A673 (cell line): ENCODE data around the gene FUT8. TPM values are rescaled to one million over a fixed set of nuclear protein-coding genes. Genes with fewer than 3 reads are reported as not detected.

ENCODE experiments used
- BruUV-seq: library from RNA; stranded (reverse); fragments of 400-500 nt; replicated peaks from 2 replicates; lab custom pipeline; 2021; lab: Mats Ljungman, UMichigan
- CTCF ChIA-PET: fragments of 300-600 bp; sonication (Branson Sonifier 250); formaldehyde crosslinking; loops from one replicate; lab custom pipeline; 2022; ENCODE audit warnings: antibody characterized with exemption; lab: Charles Lee
- POLR2A ChIA-PET: fragments of 300-600 bp; sonication (Branson Sonifier 250); formaldehyde crosslinking; loops from one replicate; lab custom pipeline; 2022; ENCODE audit warnings: antibody characterized with exemption; ENCODE audit not compliant: low non-redundant PET; lab: Charles Lee
- DNase-seq: peaks from one replicate; pipeline ENCODE4 v3.0.0-alpha.2; 2015; ENCODE audit warnings: low spot score
- H3K27ac ChIP-seq: fragments of 200-600 bp; sonication (generic); 2 replicates; pipeline ENCODE4 v1.5.1; 2016; ENCODE audit warnings: mixed run types, low read depth, mild to moderate bottlenecking, mixed read lengths, antibody characterized with exemption, low read length; ENCODE audit not compliant: poor library complexity, severe bottlenecking
- H3K27me3 ChIP-seq: fragments of 200-600 bp; sonication (generic); replicated peaks from 2 replicates; pipeline ENCODE4 v1.6.1; 2017; ENCODE audit warnings: mixed run types, low read depth, mild to moderate bottlenecking, mixed read lengths, antibody characterized with exemption, low read length; ENCODE audit not compliant: insufficient read depth, poor library complexity
- H3K36me3 ChIP-seq: fragments of 200-600 bp; sonication (generic); 2 replicates; pipeline ENCODE4 v1.6.1; 2016; ENCODE audit warnings: mixed run types, mild to moderate bottlenecking, mixed read lengths, antibody characterized with exemption, low read length; ENCODE audit not compliant: insufficient read depth, poor library complexity, severe bottlenecking
- H3K4me1 ChIP-seq: fragments of 200-600 bp; sonication (generic); 2 replicates; pipeline ENCODE4 v1.6.1; 2017; ENCODE audit warnings: mixed run types, mild to moderate bottlenecking, mixed read lengths, antibody characterized with exemption, low read length; ENCODE audit not compliant: insufficient read depth, poor library complexity, severe bottlenecking
- H3K4me3 ChIP-seq: fragments of 200-600 bp; sonication (generic); 2 replicates; pipeline ENCODE4 v1.5.1; 2016; ENCODE audit warnings: low read depth, mixed run types, mild to moderate bottlenecking, mixed read lengths, low read length; ENCODE audit not compliant: poor library complexity, severe bottlenecking
- H3K9me3 ChIP-seq: fragments of 200-600 bp; sonication (generic); 2 replicates; pipeline ENCODE4 v1.6.1; 2016; ENCODE audit warnings: mixed run types, low read depth, mild to moderate bottlenecking, mixed read lengths, antibody characterized with exemption, low read length; ENCODE audit not compliant: poor library complexity, severe bottlenecking
- EZH2 ChIP-seq: fragments of 200-600 bp; sonication (generic); IDR thresholded peaks from 2 replicates; pipeline ENCODE4 v1.6.1; 2017; ENCODE audit warnings: borderline replicate concordance, low read depth, mild to moderate bottlenecking, mixed read lengths, antibody characterized with exemption, low read length; ENCODE audit not compliant: poor library complexity, severe bottlenecking
- intact Hi-C: fragments of 100-400 bp; cut with micrococcal nuclease; formaldehyde crosslinking; loops from one replicate; pipeline ENCODE4 v1.10.0; 2022; ENCODE audit not compliant: unreplicated experiment
- total RNA-seq: library from RNA; stranded (reverse); gene quantifications from 2 replicates; pipeline ENCODE4 v1.2.3, GENCODE V29; 2021
- TF ChIP-seq, protein P1 (sequence below): fragments of 300-800, 200-600 bp; sonication (generic); conservative IDR thresholded peaks from 2 replicates; pipeline ENCODE4 v1.5.1; 2017; ENCODE audit warnings: low read depth, mild to moderate bottlenecking, antibody characterized with exemption, low read length, moderate library complexity, mixed read lengths

The FUT8 gene
- total RNA-seq, 1 experiment from 2014 or later = 11.0 TPM

DNA sequence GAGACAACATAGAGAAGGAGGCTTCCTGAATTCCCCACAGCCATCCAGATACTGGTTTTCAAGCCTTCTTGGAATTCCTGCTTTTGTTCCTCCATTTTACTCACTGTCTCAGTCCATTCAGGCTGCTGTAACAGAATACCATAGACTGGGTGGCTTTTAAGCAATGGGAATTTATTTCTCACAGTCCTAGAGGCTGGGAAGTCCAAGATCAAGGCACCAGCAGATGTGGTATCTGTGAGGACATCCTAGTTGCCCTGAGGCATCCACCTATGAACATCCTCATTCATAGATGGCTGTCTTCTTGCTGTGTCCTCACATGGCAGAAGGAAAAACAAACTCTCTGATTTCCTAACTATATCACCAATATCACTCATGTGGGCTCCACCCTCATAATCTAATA is 374.9 kb downstream of the FUT8 start:
- intact Hi-C loops = no loop called here
- H3K36me3 ChIP-seq = no peaks in the 10 kb centered on the region
- no peak overlapping the region for H3K27ac ChIP-seq
- no peaks in the 10 kb centered on the region for H3K27me3 ChIP-seq
- ChIA-PET CTCF (no interaction called here), POLR2A (no interaction called here)
- H3K4me3 ChIP-seq = no peak overlapping the region
- BruUV-seq = no TSS peak
- DNase-seq = no peak
- H3K4me1 ChIP-seq = peaks cover 8% of the 10 kb centered on the region
- no peaks in the 10 kb centered on the region for H3K9me3 ChIP-seq
- TF ChIP-seq, protein P1, sequence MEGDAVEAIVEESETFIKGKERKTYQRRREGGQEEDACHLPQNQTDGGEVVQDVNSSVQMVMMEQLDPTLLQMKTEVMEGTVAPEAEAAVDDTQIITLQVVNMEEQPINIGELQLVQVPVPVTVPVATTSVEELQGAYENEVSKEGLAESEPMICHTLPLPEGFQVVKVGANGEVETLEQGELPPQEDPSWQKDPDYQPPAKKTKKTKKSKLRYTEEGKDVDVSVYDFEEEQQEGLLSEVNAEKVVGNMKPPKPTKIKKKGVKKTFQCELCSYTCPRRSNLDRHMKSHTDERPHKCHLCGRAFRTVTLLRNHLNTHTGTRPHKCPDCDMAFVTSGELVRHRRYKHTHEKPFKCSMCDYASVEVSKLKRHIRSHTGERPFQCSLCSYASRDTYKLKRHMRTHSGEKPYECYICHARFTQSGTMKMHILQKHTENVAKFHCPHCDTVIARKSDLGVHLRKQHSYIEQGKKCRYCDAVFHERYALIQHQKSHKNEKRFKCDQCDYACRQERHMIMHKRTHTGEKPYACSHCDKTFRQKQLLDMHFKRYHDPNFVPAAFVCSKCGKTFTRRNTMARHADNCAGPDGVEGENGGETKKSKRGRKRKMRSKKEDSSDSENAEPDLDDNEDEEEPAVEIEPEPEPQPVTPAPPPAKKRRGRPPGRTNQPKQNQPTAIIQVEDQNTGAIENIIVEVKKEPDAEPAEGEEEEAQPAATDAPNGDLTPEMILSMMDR = no peak
- TF ChIP-seq EZH2 = no peak

DNA sequence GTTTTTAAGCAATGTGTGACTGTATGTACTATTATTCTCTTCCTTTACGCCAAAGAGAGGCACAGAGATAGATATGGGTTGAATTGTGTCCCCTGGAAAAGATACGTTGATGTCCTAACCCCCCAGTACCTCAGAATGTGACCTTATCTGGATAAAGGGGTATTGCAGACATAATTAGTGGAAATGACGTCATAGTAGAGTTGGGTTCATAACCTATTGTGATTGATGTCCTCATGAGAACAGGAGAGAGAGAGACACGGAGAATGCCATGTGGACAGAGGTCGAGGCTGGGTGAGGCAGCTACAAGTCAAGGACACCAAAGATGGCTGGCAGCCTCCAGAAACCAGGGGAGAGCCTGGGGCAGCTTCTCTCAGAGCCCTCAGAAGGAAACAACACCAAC is 376.3 kb downstream of the FUT8 start:
- POLR2A ChIA-PET = no interaction called here
- H3K27me3 ChIP-seq = no peaks in the 10 kb centered on the region
- BruUV-seq = no TSS peak
- TF ChIP-seq, protein P1 = no peak
- TF ChIP-seq EZH2 = no peak
- no peak for DNase-seq
- intact Hi-C loops = no loop called here
- H3K9me3 ChIP-seq = no peaks in the 10 kb centered on the region
- no peak overlapping the region for H3K4me3 ChIP-seq
- CTCF ChIA-PET = no interaction called here
- H3K27ac ChIP-seq = no peak overlapping the region
- peaks cover 8% of the 10 kb centered on the region for H3K4me1 ChIP-seq
- no peaks in the 10 kb centered on the region for H3K36me3 ChIP-seq

DNA sequence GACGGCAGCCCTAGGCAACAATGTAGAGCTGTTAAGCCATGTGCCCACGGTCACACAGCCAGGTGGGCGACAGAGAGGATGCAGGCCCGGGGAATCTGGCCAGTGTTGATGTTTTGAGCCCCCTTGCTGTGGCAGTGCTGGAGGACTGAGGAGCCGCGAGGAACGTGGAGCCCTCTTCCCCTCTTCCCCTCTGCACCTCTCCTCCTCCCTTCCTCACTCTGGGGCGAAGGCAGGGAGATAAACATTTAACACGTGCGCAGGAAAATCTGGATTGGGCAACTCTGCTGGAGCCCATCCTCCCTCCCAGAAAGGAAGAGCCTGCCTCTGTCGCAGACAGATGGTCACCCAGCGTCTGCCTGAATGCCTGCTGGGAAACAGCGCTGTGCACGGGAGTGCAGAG is 376.8 kb downstream of the FUT8 start:
- intact Hi-C loops = no loop called here
- Histone ChIP-seq H3K27me3 (no peaks in the 10 kb centered on the region), H3K4me1 (peaks cover 8% of the 10 kb centered on the region), H3K27ac (no peak overlapping the region), H3K9me3 (no peaks in the 10 kb centered on the region), H3K4me3 (no peak overlapping the region), H3K36me3 (no peaks in the 10 kb centered on the region)
- POLR2A ChIA-PET = no interaction called here
- no TSS peak for BruUV-seq
- CTCF ChIA-PET = no interaction called here
- no peak for DNase-seq
- TF ChIP-seq, protein P1 = no peak
- no peak for TF ChIP-seq EZH2
